GM23338 (cell line): ENCODE measurements around the gene SCNN1G. TPM values are rescaled to one million over a fixed set of nuclear protein-coding genes. Genes with fewer than 3 reads are reported as not detected.

Experiments
- ATAC-seq: fragments of 200-7000 bp; cut with Tn5 transposase; 3 replicates; pipeline ENCODE4 v1.9.1; 2020
- DNase-seq: peaks from one replicate; pipeline ENCODE4 v3.0.0-alpha.2; 2015; ENCODE audit warnings: low spot score
- H2AFZ ChIP-seq: fragments of 200-600 bp; sonication (generic); 2 replicates; pipeline ENCODE4 v1.8.0; 2016; ENCODE audit warnings: antibody characterized with exemption, mild to moderate bottlenecking, moderate library complexity
- H3F3A ChIP-seq: fragments of 200-600 bp; sonication (generic); replicated peaks from 2 replicates; pipeline ENCODE4 v1.8.0; 2017; ENCODE audit warnings: antibody characterized with exemption, mixed run types, low read depth
- H3K27ac ChIP-seq: fragments of 200-600 bp; sonication (generic); 2 replicates; pipeline ENCODE4 v1.6.1; 2016; ENCODE audit warnings: low read depth
- H3K27me3 ChIP-seq: fragments of 200-600 bp; sonication (generic); 2 replicates; pipeline ENCODE4 v1.8.0; 2016; ENCODE audit warnings: mild to moderate bottlenecking, mixed run types, moderate library complexity; ENCODE audit not compliant: insufficient read depth
- H3K36me3 ChIP-seq: fragments of 200-600 bp; sonication (generic); 2 replicates; pipeline ENCODE4 v1.8.0; 2016; ENCODE audit warnings: mild to moderate bottlenecking; ENCODE audit not compliant: insufficient read depth
- H3K4me1 ChIP-seq: fragments of 200-600 bp; sonication (generic); 2 replicates; pipeline ENCODE4 v1.8.0; 2016; ENCODE audit warnings: mild to moderate bottlenecking, moderate library complexity; ENCODE audit not compliant: insufficient read depth
- H3K4me2 ChIP-seq: fragments of 200-600 bp; sonication (generic); 2 replicates; pipeline ENCODE4 v1.7.1; 2017; ENCODE audit warnings: mixed run types
- H3K4me3 ChIP-seq: fragments of 200-600 bp; sonication (generic); 2 replicates; pipeline ENCODE4 v1.6.1; 2016; ENCODE audit warnings: mixed run types
- H3K79me2 ChIP-seq: fragments of 200-600 bp; sonication (generic); replicated peaks from 2 replicates; pipeline ENCODE4 v1.8.0; 2017; ENCODE audit warnings: mild to moderate bottlenecking; ENCODE audit not compliant: insufficient read depth
- H3K9me2 ChIP-seq: fragments of 200-600 bp; sonication (generic); 2 replicates; pipeline ENCODE4 v1.8.0; 2017; ENCODE audit not compliant: insufficient read depth
- H4K20me1 ChIP-seq: fragments of 200-600 bp; sonication (generic); replicated peaks from 2 replicates; pipeline ENCODE4 v1.8.0; 2017; ENCODE audit warnings: mild to moderate bottlenecking; ENCODE audit not compliant: insufficient read depth
- H3K27ac Mint-ChIP-seq: 2 replicates; pipeline ENCODE4 v1.8.0; 2020; ENCODE audit warnings: inconsistent platforms, mild to moderate bottlenecking, moderate library complexity, mixed read lengths
- H3K27me3 Mint-ChIP-seq: 3 replicates; pipeline ENCODE4 v1.8.0; 2022; ENCODE audit warnings: low read depth, mild to moderate bottlenecking, moderate library complexity, mixed read lengths, inconsistent platforms; ENCODE audit not compliant: insufficient read depth, poor library complexity
- H3K36me3 Mint-ChIP-seq: 3 replicates; pipeline ENCODE4 v1.8.0; 2021; ENCODE audit warnings: low read depth, mild to moderate bottlenecking, inconsistent platforms, moderate library complexity, mixed read lengths
- H3K4me1 Mint-ChIP-seq: 3 replicates; pipeline ENCODE4 v1.8.0; 2020; ENCODE audit warnings: mild to moderate bottlenecking, inconsistent platforms, mixed read lengths
- H3K4me3 Mint-ChIP-seq: 3 replicates; pipeline ENCODE4 v1.8.0; 2021; ENCODE audit warnings: moderate library complexity, mild to moderate bottlenecking, inconsistent platforms, mixed read lengths
- H3K9me3 Mint-ChIP-seq: 3 replicates; pipeline ENCODE4 v1.8.0; 2020; ENCODE audit warnings: moderate library complexity, mild to moderate bottlenecking, inconsistent platforms, mixed read lengths
- CREB1 ChIP-seq: fragments of 250-450 bp; sonication (Bioruptor Pico); IDR thresholded peaks from 2 replicates; pipeline ENCODE4 v1.5.0; 2020; ENCODE audit warnings: low read depth, mild to moderate bottlenecking, moderate library complexity
- JUNB ChIP-seq: IDR thresholded peaks from one replicate; pipeline ENCODE4 v1.6.1; 2016; ENCODE audit warnings: antibody characterized with exemption; ENCODE audit not compliant: unreplicated experiment
- NANOG ChIP-seq: IDR thresholded peaks from 2 replicates; pipeline ENCODE4 v1.6.1; 2016; ENCODE audit warnings: antibody characterized with exemption, borderline replicate concordance
- POLR2AphosphoS5 ChIP-seq: IDR thresholded peaks from 2 replicates; pipeline ENCODE4 v1.6.1; 2016; ENCODE audit warnings: antibody characterized with exemption, low read depth
- ZNF114 ChIP-seq: fragments of 250-450 bp; sonication (Bioruptor Pico); IDR thresholded peaks from 2 replicates; pipeline ENCODE4 v1.5.0; 2020; ENCODE audit warnings: mild to moderate bottlenecking, moderate library complexity
- ZNF331 ChIP-seq: fragments of 250-450 bp; sonication (Bioruptor Pico); IDR thresholded peaks from 2 replicates; pipeline ENCODE4 v1.5.0; 2020; ENCODE audit warnings: low read depth, mild to moderate bottlenecking, moderate library complexity
- polyA plus RNA-seq: library from polyadenylated mRNA; unstranded; fragments of >200 nt; fragmentation: Nextera tagmentation; extraction: Ambion mirVana; gene quantifications from 2 replicates; pipeline ENCODE4 v1.2.1, GENCODE V29; 2016
- total RNA-seq: library from RNA; depleted of rRNA; stranded (reverse); fragments of >200 nt; shearing (Covaris generic); gene quantifications from 2 replicates; pipeline ENCODE4 v1.2.3, GENCODE V29; 2014
- TF ChIP-seq, protein P1 (sequence below): IDR thresholded peaks from 2 replicates; pipeline ENCODE4 v1.6.1; 2016; ENCODE audit warnings: antibody characterized with exemption
- TF ChIP-seq, protein P2 (sequence below), 2 experiments: fragments of 200-600 bp in 1 of 2; sonication (generic) in 1 of 2; conservative IDR thresholded peaks; 2 replicates each; pipeline versions ENCODE4 v1.5.1 to v1.6.1; 2016 to 2017; ENCODE audit warnings: antibody characterized with exemption in 2 of 2, low read depth in 2 of 2, mild to moderate bottlenecking in 2 of 2, moderate library complexity in 1 of 2
- TF ChIP-seq, protein P3 (sequence below): IDR thresholded peaks from one replicate; pipeline ENCODE4 v1.6.1; 2018; ENCODE audit warnings: antibody characterized with exemption; ENCODE audit not compliant: unreplicated experiment

Gene SCNN1G
- total and polyA plus RNA-seq, 2 experiments from 2014 or later: 0.97 to 1.1 TPM

DNA sequence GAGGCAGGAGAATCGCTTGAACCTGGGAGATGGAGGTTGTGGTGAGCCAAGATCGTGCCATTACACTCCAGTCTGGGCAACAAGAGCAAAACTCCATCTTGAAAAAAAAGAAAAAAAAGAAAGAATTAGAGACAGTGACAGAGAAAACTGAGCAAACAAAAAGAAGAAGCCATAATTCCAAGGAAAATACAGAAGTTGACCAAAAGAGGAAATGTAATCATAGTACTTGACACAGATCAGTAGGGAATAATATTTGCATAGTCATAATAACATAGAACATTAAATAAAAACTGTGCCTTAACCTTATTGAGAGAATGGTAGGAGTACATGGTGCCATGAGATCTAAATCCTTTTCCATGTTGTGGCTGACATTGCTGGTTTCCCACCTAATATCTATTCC is 18.6 kb upstream of the SCNN1G start (continued):
- no peak for TF ChIP-seq JUNB
- no peak for TF ChIP-seq ZNF114 (CRISPR knock-in tag)
- no peak for TF ChIP-seq NANOG
- TF ChIP-seq, protein P1, sequence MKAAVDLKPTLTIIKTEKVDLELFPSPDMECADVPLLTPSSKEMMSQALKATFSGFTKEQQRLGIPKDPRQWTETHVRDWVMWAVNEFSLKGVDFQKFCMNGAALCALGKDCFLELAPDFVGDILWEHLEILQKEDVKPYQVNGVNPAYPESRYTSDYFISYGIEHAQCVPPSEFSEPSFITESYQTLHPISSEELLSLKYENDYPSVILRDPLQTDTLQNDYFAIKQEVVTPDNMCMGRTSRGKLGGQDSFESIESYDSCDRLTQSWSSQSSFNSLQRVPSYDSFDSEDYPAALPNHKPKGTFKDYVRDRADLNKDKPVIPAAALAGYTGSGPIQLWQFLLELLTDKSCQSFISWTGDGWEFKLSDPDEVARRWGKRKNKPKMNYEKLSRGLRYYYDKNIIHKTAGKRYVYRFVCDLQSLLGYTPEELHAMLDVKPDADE: no peak
- TF ChIP-seq, protein P2, sequence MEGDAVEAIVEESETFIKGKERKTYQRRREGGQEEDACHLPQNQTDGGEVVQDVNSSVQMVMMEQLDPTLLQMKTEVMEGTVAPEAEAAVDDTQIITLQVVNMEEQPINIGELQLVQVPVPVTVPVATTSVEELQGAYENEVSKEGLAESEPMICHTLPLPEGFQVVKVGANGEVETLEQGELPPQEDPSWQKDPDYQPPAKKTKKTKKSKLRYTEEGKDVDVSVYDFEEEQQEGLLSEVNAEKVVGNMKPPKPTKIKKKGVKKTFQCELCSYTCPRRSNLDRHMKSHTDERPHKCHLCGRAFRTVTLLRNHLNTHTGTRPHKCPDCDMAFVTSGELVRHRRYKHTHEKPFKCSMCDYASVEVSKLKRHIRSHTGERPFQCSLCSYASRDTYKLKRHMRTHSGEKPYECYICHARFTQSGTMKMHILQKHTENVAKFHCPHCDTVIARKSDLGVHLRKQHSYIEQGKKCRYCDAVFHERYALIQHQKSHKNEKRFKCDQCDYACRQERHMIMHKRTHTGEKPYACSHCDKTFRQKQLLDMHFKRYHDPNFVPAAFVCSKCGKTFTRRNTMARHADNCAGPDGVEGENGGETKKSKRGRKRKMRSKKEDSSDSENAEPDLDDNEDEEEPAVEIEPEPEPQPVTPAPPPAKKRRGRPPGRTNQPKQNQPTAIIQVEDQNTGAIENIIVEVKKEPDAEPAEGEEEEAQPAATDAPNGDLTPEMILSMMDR (conservative IDR thresholded peaks at IDR 0.05; ENCODE audit: low read depth in 2 of 2): no peak
- TF ChIP-seq ZNF331 (CRISPR knock-in tag): no peak
- TF ChIP-seq, protein P3, sequence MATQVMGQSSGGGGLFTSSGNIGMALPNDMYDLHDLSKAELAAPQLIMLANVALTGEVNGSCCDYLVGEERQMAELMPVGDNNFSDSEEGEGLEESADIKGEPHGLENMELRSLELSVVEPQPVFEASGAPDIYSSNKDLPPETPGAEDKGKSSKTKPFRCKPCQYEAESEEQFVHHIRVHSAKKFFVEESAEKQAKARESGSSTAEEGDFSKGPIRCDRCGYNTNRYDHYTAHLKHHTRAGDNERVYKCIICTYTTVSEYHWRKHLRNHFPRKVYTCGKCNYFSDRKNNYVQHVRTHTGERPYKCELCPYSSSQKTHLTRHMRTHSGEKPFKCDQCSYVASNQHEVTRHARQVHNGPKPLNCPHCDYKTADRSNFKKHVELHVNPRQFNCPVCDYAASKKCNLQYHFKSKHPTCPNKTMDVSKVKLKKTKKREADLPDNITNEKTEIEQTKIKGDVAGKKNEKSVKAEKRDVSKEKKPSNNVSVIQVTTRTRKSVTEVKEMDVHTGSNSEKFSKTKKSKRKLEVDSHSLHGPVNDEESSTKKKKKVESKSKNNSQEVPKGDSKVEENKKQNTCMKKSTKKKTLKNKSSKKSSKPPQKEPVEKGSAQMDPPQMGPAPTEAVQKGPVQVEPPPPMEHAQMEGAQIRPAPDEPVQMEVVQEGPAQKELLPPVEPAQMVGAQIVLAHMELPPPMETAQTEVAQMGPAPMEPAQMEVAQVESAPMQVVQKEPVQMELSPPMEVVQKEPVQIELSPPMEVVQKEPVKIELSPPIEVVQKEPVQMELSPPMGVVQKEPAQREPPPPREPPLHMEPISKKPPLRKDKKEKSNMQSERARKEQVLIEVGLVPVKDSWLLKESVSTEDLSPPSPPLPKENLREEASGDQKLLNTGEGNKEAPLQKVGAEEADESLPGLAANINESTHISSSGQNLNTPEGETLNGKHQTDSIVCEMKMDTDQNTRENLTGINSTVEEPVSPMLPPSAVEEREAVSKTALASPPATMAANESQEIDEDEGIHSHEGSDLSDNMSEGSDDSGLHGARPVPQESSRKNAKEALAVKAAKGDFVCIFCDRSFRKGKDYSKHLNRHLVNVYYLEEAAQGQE: no peak
- no peak for TF ChIP-seq POLR2AphosphoS5

DNA sequence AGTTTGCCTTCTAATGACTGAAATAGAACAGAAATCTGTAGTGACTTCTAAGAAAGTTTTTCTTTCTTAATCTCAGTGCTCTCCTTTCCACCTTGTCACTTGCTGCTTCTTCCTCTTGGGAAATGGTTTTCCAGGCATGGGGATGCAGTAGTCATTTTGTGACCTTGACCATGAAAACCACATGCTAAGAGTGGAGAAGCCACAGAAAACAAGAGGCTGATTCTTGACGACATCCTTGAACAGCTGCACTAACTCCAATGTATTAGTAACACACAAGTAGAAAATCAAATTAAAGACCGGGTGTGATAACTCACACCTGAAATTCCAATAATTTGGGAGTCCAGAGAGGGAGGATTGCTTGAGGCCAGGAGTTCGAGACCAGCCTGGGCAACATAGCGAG is 17.8 kb upstream of the SCNN1G start:
- no peaks in the 10 kb centered on the region for H3F3A ChIP-seq
- H3K9me3 Mint-ChIP-seq: peaks cover 9% of the 10 kb centered on the region
- no peak for ATAC-seq
- no peak overlapping the region for H2AFZ ChIP-seq
- no peak overlapping the region for H3K4me3 Mint-ChIP-seq
- peaks cover 4% of the 10 kb centered on the region; the same call in 1 of the 3 replicates for H3K36me3 Mint-ChIP-seq
- H3K27me3 Mint-ChIP-seq: no peaks in the 10 kb centered on the region
- H3K4me2 ChIP-seq: no peak overlapping the region
- H4K20me1 ChIP-seq: no peaks in the 10 kb centered on the region
- H3K27me3 ChIP-seq: no peaks in the 10 kb centered on the region
- H3K79me2 ChIP-seq: no peaks in the 10 kb centered on the region
- no peak for DNase-seq
- peaks cover 5% of the 10 kb centered on the region; the same call in 2 of the 3 replicates for H3K4me1 Mint-ChIP-seq
- no peak overlapping the region for H3K27ac ChIP-seq
- H3K4me1 ChIP-seq: no peaks in the 10 kb centered on the region
- no peak overlapping the region for H3K27ac Mint-ChIP-seq
- H3K4me3 ChIP-seq: no peak overlapping the region
- peaks cover 2% of the 10 kb centered on the region; the same call in 1 of the 2 replicates for H3K36me3 ChIP-seq
- H3K9me2 ChIP-seq: 0 out of 2 replicates have a peak, but pooled peaks cover 2% of the 10 kb centered on the region
- TF ChIP-seq CREB1 (CRISPR knock-in tag) (no peak), ZNF114 (CRISPR knock-in tag) (no peak), ZNF331 (CRISPR knock-in tag) (no peak)
- TF ChIP-seq, protein P1: no peak
- TF ChIP-seq, protein P2 (conservative IDR thresholded peaks at IDR 0.05; ENCODE audit: low read depth in 2 of 2): no peak
- TF ChIP-seq, protein P3: no peak
